T-helper 2 cell treated with Interferon-gamma antibody and Interleukin-4, amounts not matched to agents 5 μg/mL and 100 μg/mL, for 36 hours (primary cell): ENCODE data around the gene PCBP2.
A peak's percentile ranks its signal among the peaks of the same experiment; 100 is the strongest.

ENCODE experiments used
- DNase-seq: peaks from one replicate; pipeline ENCODE4 v3.0.0; 2021; ENCODE audit warnings: low spot score
- H3K27ac Mint-ChIP-seq: one replicate; pipeline ENCODE4 v1.8.0; 2021; ENCODE audit warnings: mild to moderate bottlenecking, mixed read lengths
- H3K27me3 Mint-ChIP-seq: one replicate; pipeline ENCODE4 v1.8.0; 2021; ENCODE audit warnings: low read depth, mixed read lengths
- H3K36me3 Mint-ChIP-seq: one replicate; pipeline ENCODE4 v1.8.0; 2021; ENCODE audit warnings: low read depth, mixed read lengths
- H3K4me1 Mint-ChIP-seq: one replicate; pipeline ENCODE4 v1.8.0; 2021; ENCODE audit warnings: low read depth, mixed read lengths
- H3K4me3 Mint-ChIP-seq: one replicate; pipeline ENCODE4 v1.8.0; 2022; ENCODE audit warnings: mild to moderate bottlenecking, moderate library complexity, mixed read lengths
- H3K9me3 Mint-ChIP-seq: one replicate; pipeline ENCODE4 v1.8.0; 2021; ENCODE audit warnings: mixed read lengths

PCBP2 gene

DNA sequence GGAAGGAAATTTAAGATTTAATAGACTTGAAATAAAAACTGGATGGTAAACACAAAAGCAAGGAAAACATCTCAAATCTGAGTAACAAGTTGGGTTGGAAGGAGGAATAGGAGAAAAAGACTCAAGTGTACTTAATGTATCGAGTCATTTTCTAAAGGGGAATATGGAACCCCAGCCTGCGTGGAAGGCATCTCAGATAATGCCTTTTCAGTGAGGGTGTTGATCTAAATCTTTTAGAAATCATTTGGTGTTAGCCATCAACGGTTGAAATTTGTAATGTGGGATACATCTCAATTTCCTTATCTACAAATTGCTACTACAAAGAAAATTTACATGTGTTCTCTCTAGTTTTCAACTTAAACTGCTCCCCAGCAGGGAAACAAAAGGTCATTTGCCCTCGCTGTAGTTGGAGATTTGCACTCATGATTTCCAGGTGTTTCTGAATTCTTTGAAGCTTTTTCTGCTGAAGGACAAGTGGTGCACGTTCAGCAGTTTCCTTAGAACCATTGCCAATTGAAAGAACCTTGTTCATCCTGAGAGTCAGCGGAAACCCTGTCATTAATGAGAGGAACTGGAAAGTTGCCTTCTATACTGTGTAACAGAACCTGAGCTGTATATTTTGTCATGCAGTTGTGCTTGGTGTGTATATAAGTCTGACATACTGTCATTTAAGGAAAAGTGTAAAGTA, 2.2 kb downstream of the PCBP2 start:
- H3K4me1 Mint-ChIP-seq = peaks cover 25% of the 10 kb centered on the region
- H3K27ac Mint-ChIP-seq = peak overlapping the region; percentile 17
- no peaks in the 10 kb centered on the region for H3K27me3 Mint-ChIP-seq
- DNase-seq = no peak
- H3K4me3 Mint-ChIP-seq = peak overlapping the region; percentile 97
- no peaks in the 10 kb centered on the region for H3K9me3 Mint-ChIP-seq
- peaks cover 59% of the 10 kb centered on the region for H3K36me3 Mint-ChIP-seq

DNA sequence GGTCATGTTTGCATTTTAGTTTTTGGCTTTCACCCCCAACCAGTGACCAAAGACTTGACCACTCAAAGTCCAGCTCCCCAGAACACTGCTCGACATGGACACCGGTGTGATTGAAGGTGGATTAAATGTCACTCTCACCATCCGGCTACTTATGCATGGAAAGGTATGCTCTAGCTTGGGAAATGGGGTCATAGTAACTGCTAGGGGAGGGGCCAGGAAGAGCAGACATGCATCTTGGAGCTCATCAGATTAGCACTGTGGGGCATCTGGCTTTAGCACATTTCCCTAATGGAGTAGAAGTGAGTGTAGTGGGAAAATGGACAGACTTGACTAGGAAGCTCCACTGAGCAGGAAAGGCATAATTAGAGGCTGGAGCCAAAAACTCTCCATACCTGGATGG, 2.8 kb downstream of the PCBP2 start:
- peaks cover 63% of the 10 kb centered on the region for H3K36me3 Mint-ChIP-seq
- DNase-seq = no peak
- peaks cover 25% of the 10 kb centered on the region for H3K4me1 Mint-ChIP-seq
- peak overlapping the region; percentile 21 for H3K27ac Mint-ChIP-seq
- no peaks in the 10 kb centered on the region for H3K27me3 Mint-ChIP-seq
- H3K9me3 Mint-ChIP-seq = no peaks in the 10 kb centered on the region
- H3K4me3 Mint-ChIP-seq = peak overlapping the region; percentile 97

DNA sequence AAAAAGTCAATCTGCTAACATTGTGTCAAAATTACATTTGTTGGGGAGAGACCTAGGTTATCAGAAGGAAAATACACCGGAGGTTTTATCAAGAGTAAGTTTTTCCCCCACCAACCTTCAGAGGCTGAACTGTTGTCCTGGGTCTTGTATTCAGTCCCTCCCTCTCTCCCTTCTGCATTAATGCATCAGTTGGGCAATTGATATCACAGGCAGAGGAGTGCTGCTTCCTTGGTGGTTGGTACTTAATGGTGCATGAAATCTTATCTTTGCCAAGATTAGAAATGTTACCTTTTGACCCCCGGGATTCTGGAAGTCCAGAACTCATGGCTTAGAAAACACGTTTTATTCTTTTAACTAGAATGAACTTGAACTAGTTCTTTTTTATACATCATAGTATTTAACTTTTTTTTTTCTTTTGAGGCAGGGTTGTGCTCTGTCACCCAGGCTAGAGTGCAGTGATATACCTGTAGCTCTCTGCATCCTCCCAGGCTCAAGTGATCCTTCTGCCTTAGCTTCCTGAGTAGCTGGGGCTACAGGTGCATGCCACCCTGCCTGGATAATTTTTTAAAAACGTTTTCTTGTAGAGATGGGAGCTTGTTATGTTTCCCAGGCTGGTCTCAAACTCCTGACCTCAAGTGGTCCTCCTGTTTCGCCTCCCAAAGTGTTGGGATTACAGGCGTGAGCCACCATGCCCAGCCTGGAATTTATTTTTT, 4.9 kb downstream of the PCBP2 start:
- DNase-seq = no peak
- Mint-ChIP-seq H3K27me3 (no peaks in the 10 kb centered on the region), H3K4me1 (peaks cover 27% of the 10 kb centered on the region), H3K27ac (no peak overlapping the region), H3K9me3 (no peaks in the 10 kb centered on the region), H3K36me3 (peaks cover 80% of the 10 kb centered on the region), H3K4me3 (no peak overlapping the region)

DNA sequence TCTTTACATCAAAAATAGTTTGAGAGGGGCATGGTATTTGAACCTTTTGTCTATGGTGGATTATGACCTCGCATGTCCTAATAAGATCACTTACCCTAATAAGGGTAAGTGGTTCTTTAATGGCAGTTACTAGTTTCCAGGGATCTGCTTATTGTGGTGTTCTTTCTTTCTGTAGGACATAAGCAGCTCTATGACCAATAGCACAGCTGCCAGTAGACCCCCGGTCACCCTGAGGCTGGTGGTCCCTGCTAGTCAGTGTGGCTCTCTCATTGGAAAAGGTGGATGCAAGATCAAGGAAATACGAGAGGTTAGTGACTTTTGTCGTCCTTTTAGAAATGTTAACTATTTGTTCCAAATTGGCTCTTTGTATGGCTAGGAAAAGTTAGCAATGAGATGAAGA, 7.2 kb downstream of the PCBP2 start:
- H3K27me3 Mint-ChIP-seq = no peaks in the 10 kb centered on the region
- H3K27ac Mint-ChIP-seq = no peak overlapping the region
- H3K4me3 Mint-ChIP-seq = no peak overlapping the region
- DNase-seq = no peak
- no peaks in the 10 kb centered on the region for H3K9me3 Mint-ChIP-seq
- peaks cover 29% of the 10 kb centered on the region for H3K4me1 Mint-ChIP-seq
- peaks cover 87% of the 10 kb centered on the region for H3K36me3 Mint-ChIP-seq

DNA sequence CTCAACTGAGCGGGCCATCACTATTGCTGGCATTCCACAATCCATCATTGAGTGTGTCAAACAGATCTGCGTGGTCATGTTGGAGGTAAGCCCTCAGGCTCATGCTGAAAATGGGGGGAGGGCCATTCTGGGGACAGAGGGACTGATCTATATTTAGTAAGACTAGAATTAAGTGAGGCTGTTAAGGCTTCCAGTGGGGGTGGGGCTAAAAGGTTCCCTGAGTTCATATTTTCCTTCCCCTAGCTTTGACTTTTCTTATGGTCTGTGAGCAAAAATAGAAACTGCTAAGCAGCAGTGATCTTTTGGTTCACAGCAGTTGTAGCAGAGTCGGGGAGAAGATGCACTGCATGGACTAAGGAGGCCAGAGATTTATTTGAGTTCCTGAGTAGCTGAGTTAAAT, 9.2 kb downstream of the PCBP2 start:
- no peak for DNase-seq
- H3K4me3 Mint-ChIP-seq = no peak overlapping the region
- H3K4me1 Mint-ChIP-seq = peaks cover 19% of the 10 kb centered on the region
- no peaks in the 10 kb centered on the region for H3K27me3 Mint-ChIP-seq
- H3K9me3 Mint-ChIP-seq = no peaks in the 10 kb centered on the region
- H3K36me3 Mint-ChIP-seq = peaks cover 84% of the 10 kb centered on the region
- H3K27ac Mint-ChIP-seq = no peak overlapping the region

DNA sequence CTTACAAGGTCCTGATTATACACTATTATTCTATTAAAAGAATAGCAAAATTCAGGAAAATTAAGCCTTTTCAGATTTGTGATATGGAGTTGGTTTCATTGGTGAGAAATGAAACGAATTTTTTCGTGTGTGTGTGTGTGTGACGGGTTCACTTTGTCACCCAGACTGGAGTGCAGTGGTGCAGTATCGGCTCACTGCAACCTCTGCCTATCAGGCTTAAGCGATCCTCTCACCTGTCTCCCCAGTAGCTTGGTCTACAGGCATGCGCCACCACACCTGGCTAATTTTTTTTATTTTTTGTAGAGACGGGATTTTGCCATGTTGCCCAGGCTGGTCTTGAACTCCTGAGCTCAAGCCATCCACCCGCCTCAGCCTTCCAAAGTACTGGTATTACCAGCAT, 9.7 kb downstream of the PCBP2 start:
- H3K36me3 Mint-ChIP-seq = peaks cover 87% of the 10 kb centered on the region
- H3K4me1 Mint-ChIP-seq = peaks cover 19% of the 10 kb centered on the region
- no peaks in the 10 kb centered on the region for H3K9me3 Mint-ChIP-seq
- no peak overlapping the region for H3K27ac Mint-ChIP-seq
- H3K27me3 Mint-ChIP-seq = no peaks in the 10 kb centered on the region
- no peak for DNase-seq
- H3K4me3 Mint-ChIP-seq = no peak overlapping the region

DNA sequence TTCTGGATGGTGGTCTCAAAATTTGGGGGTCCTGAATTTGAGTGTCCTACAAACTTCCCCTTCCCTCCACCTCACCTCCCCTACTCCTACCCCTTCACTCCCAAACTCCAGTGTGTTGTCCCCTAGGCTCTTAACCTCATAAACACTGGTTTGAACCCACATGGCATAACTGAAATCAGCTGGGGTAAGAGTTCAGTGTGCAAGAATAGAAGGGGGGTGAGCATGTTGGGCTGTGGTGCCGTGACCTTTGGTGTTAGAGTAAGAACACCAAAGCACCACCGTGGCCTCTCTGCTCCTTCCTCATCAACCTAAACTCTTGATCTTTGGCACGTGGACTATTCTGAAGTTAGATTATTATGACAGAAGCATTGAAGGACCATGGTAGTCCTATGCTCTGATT, 11.0 kb downstream of the PCBP2 start:
- H3K27me3 Mint-ChIP-seq = no peaks in the 10 kb centered on the region
- H3K36me3 Mint-ChIP-seq = peaks cover 92% of the 10 kb centered on the region
- peaks cover 23% of the 10 kb centered on the region for H3K4me1 Mint-ChIP-seq
- H3K4me3 Mint-ChIP-seq = no peak overlapping the region
- H3K27ac Mint-ChIP-seq = no peak overlapping the region
- H3K9me3 Mint-ChIP-seq = no peaks in the 10 kb centered on the region
- DNase-seq = no peak

DNA sequence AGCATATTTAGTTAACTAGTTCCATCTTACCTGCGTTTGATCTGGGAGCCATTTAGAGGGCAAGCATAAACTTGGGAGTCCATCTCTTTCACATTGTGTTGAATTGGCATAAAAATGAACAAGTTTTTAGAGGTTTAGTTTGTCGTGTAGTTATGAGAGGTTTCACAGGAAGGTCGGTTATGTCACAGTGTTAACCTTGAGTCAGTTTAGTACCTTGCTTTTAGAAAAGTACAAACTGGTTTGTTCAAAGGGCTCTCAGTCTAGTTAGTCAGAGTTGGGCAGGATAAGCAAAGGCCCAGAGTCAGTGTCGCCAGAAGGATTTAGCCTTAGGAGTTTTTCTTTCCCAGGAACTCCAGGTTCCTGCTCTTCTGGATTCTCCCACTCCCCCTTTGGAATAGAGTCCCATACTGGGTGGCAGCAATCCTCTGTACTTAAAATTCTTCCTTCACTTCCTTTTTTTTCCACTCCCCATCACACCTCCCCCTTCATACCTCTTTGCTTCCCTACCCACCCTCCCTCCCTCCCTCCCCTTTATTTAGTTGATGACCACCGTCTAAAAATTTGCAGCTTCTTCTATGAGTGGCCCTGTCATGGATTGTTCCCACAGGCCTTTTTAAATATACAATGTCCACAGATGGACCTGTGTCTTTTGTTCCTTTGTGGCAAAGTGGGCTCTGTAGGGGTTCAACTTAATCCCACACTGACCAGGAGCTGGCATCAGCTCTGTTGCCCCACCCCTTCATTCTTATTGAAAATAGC, 12.1 kb downstream of the PCBP2 start:
- Mint-ChIP-seq H3K27me3 (no peaks in the 10 kb centered on the region), H3K4me3 (no peak overlapping the region), H3K4me1 (peaks cover 23% of the 10 kb centered on the region), H3K36me3 (peaks cover 90% of the 10 kb centered on the region), H3K27ac (no peak overlapping the region), H3K9me3 (no peaks in the 10 kb centered on the region)
- DNase-seq = no peak

DNA sequence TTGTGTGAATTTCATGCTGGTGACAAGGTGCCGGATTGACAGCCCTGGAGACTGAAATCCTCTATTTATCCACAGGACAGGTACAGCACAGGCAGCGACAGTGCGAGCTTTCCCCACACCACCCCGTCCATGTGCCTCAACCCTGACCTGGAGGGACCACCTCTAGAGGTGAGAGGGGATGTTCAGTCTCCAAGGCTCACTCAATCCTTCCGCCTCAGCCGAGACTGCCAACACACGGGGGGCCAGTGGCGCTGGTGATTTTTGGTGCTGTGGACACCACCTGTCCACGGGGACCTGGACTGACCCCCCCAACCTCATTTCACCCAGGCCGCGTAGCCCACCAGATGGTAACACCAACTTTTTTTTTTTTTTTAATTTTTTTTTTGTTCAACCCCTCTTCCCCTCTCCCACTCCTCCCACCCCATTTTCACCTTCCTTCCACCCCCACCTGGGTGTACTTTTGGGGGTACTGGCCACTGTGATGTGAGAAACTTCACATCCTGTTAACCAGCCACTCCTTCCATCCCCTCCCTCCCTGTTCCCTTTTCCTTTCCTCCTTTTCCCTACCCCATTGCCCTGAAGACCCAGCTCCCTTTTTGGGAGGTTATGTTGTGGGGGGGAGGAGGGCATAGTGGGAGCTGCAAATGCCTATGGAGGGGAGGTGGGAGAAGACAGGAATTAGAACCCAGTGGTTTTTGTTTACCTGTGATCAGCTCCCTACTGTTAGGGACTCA, 12.9 kb downstream of the PCBP2 start:
- Mint-ChIP-seq H3K36me3 (peaks cover 83% of the 10 kb centered on the region), H3K4me1 (peaks cover 23% of the 10 kb centered on the region), H3K9me3 (no peaks in the 10 kb centered on the region), H3K27me3 (no peaks in the 10 kb centered on the region), H3K4me3 (no peak overlapping the region), H3K27ac (no peak overlapping the region)
- DNase-seq = no peak

DNA sequence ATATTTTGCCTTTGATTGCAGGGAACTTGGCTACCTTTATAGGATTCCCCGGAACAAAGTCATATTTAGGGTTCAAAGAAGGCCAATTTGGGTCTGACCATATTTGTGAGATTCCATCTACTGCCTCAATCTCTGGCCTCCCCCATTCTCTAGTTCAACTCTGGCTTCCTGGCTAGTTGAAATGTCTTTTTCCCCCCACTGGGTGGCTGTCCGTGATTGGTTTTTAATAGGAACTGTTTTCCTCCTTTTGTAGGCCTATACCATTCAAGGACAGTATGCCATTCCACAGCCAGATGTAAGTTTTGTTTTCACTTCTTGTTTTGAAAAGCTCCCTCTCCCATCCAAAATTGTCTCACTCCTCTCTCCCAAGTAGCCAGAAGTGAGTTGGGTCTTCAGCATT, 13.8 kb downstream of the PCBP2 start:
- Mint-ChIP-seq H3K27me3 (no peaks in the 10 kb centered on the region), H3K9me3 (no peaks in the 10 kb centered on the region), H3K4me3 (no peak overlapping the region), H3K4me1 (peaks cover 20% of the 10 kb centered on the region), H3K36me3 (peaks cover 79% of the 10 kb centered on the region), H3K27ac (no peak overlapping the region)
- no peak for DNase-seq

DNA sequence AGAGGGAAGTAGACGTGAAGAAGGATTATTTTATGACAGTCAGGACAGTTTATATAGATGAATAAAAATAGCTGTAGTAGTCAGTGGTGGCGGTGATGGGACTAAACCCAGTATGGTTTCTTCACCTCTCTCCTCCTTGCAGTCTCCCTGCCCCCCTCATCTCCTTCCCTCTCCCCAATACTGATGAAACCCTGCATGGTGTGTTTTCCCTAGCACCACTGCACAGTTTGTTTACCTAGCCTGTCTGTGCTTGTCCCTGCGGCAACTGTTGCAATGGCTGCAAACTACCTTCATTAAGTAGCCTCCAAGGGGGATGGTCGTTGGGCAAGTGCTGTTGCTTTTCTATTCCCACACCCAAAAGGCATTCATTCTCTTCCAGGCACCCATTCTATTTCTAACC, 14.7 kb downstream of the PCBP2 start:
- H3K27ac Mint-ChIP-seq = no peak overlapping the region
- no peak overlapping the region for H3K4me3 Mint-ChIP-seq
- peaks cover 21% of the 10 kb centered on the region for H3K4me1 Mint-ChIP-seq
- H3K9me3 Mint-ChIP-seq = no peaks in the 10 kb centered on the region
- no peak for DNase-seq
- no peaks in the 10 kb centered on the region for H3K27me3 Mint-ChIP-seq
- peaks cover 79% of the 10 kb centered on the region for H3K36me3 Mint-ChIP-seq

DNA sequence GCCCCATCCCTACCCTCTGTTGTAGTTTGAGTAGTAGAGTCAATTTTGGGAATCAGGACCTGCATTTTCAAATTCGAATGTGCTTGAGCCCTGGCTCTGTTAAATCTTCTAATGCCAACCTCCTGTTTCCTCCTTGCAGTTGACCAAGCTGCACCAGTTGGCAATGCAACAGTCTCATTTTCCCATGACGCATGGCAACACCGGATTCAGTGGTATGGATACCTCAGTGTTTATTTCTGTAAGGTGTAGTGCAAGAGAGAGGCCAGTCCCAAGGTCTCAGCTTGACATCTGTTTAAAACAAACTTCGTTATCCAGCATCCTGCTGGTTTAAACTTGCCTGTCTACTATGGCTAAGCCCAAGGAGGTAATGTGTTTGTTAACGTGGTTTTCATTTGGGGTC, 15.2 kb downstream of the PCBP2 start:
- H3K27me3 Mint-ChIP-seq = no peaks in the 10 kb centered on the region

DNA sequence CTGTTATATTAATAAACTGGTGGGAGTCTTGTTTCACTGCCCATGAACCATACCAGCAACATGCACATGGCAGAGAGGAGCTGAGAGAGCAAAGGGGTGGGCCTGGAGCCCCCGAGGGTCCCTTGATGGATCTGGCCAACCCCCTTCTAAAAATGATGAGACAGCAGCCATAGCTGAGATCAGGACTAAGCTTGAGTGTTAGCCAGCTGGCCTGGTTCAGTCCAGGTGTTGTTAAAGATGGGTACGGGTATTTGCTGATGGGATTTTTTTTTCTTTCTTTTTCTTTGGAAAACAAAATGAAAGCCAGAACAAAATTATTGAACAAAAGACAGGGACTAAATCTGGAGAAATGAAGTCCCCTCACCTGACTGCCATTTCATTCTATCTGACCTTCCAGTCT, 16.0 kb downstream of the PCBP2 start:
- Mint-ChIP-seq H3K27me3 (no peaks in the 10 kb centered on the region), H3K27ac (no peak overlapping the region), H3K9me3 (no peaks in the 10 kb centered on the region), H3K4me3 (no peak overlapping the region), H3K36me3 (peaks cover 80% of the 10 kb centered on the region), H3K4me1 (peaks cover 21% of the 10 kb centered on the region)
- no peak for DNase-seq

More for the DNA sequence above, 15.2 kb downstream of the PCBP2 start:
- Mint-ChIP-seq H3K36me3 (peaks cover 79% of the 10 kb centered on the region), H3K4me3 (no peak overlapping the region), H3K27ac (no peak overlapping the region), H3K4me1 (peaks cover 25% of the 10 kb centered on the region), H3K9me3 (no peaks in the 10 kb centered on the region)
- DNase-seq = no peak

DNA sequence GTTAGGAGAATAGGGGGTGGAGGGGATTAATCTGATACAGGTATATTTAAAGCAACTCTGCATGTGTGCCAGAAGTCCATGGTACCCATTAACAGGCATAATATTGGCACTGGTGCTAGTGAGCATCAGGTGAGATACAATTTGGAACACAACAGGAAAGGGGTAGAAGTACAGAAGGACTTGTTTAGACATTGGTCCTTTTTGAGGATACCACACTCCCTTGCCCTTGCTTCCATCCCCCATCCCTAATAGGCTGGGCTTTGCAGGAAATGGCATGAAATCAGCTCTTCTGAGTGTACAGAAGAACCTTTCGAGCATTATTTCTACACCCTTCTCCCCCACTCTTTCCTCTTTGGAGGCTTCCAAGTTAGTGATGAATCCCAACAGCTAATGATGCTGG, 16.4 kb downstream of the PCBP2 start:
- no peak for DNase-seq
- Mint-ChIP-seq H3K27ac (peak overlapping the region; percentile 4), H3K36me3 (peaks cover 76% of the 10 kb centered on the region), H3K4me1 (peaks cover 19% of the 10 kb centered on the region), H3K9me3 (no peaks in the 10 kb centered on the region), H3K4me3 (no peak overlapping the region), H3K27me3 (no peaks in the 10 kb centered on the region)
